Body of pancreas (tissue), 4 donors: Measurements from ENCODE around the gene SLC25A42.

Source experiments
- CTCF ChIP-seq, 7 experiments: fragments of 450-650 bp in 4 of 7; fragments of 200-600 bp in 3 of 7; sonication (generic) in 3 of 7; IDR thresholded peaks; one replicate each; pipeline ENCODE4 v1.5.1; 2016 to 2019; ENCODE audit warnings: antibody characterized with exemption in 7 of 7
- POLR2A ChIP-seq, 3 donors: fragments of 450-650 bp; IDR thresholded peaks; one replicate each; pipeline ENCODE4 v1.6.1; 2016; ENCODE audit warnings: antibody characterized with exemption in 3 of 3, mild to moderate bottlenecking in 2 of 3

- no peak for TF ChIP-seq POLR2A (IDR thresholded peaks at IDR 0.05)
- no peak for TF ChIP-seq CTCF (IDR thresholded peaks at IDR 0.05)
Measured at GRCh38 chr19:19077103-19077502, 13.3 kb downstream of the SLC25A42 start.
